ENCODE results near the gene ZNF620. TPM values are rescaled to one million over a fixed set of nuclear protein-coding genes. Genes with fewer than 3 reads are reported as not detected.
"Not testable (repeated sequence)": the region's sequence is repeated elsewhere in the genome, so short reads cannot be mapped to it uniquely, and the experiment has no call there.

Gene ZNF620
- total RNA-seq, 1 donor from 2014 or later, result 2.3 TPM

- Mint-ChIP-seq H3K27ac (ENCODE audit: unreplicated experiment) (peak overlapping the region; percentile 42), H3K27me3 (ENCODE audit: low read depth) (no peaks in the 10 kb centered on the region), H3K9me3 (ENCODE audit: low read depth) (no peaks in the 10 kb centered on the region), H3K36me3 (ENCODE audit: low read depth) (peaks cover 39% of the 10 kb centered on the region), H3K4me1 (ENCODE audit: low read depth) (peaks cover 26% of the 10 kb centered on the region), H3K4me3 (ENCODE audit: unreplicated experiment) (no peak overlapping the region)
- no peak for TF ChIP-seq CTCF (IDR thresholded peaks at IDR 0.05)
- DNase-seq (ENCODE audit: low spot score), result no peak
These were observed 44.7 kb upstream of the ZNF620 start for GRCh38 chr3:40461161-40461560.

- H3K4me1 Mint-ChIP-seq (ENCODE audit: low read depth), result peaks cover 18% of the 10 kb centered on the region
- not testable (repeated sequence) for H3K9me3 Mint-ChIP-seq (ENCODE audit: low read depth); H3K4me3 Mint-ChIP-seq (ENCODE audit: unreplicated experiment); H3K27ac Mint-ChIP-seq (ENCODE audit: unreplicated experiment); H3K27me3 Mint-ChIP-seq (ENCODE audit: low read depth); DNase-seq (ENCODE audit: low spot score)
- H3K36me3 Mint-ChIP-seq (ENCODE audit: low read depth), result peaks cover 36% of the 10 kb centered on the region
These were observed 43.0 kb upstream of the ZNF620 start for GRCh38 chr3:40462838-40463237.

GRCh38 chr3:40463579-40463978 is 42.3 kb upstream of the ZNF620 start:
- Mint-ChIP-seq H3K36me3 (ENCODE audit: low read depth) (peaks cover 29% of the 10 kb centered on the region), H3K4me1 (ENCODE audit: low read depth) (peaks cover 11% of the 10 kb centered on the region), H3K9me3 (ENCODE audit: low read depth) (no peaks in the 10 kb centered on the region), H3K4me3 (ENCODE audit: unreplicated experiment) (no peak overlapping the region), H3K27me3 (ENCODE audit: low read depth) (no peaks in the 10 kb centered on the region), H3K27ac (ENCODE audit: unreplicated experiment) (no peak overlapping the region)
- DNase-seq (ENCODE audit: low spot score), result no peak
- TF ChIP-seq CTCF (IDR thresholded peaks at IDR 0.05), result no peak

- Mint-ChIP-seq H3K4me1 (ENCODE audit: low read depth) (peaks cover 3% of the 10 kb centered on the region), H3K36me3 (ENCODE audit: low read depth) (peaks cover 26% of the 10 kb centered on the region), H3K27me3 (ENCODE audit: low read depth) (no peaks in the 10 kb centered on the region), H3K27ac (ENCODE audit: unreplicated experiment) (peak overlapping the region; percentile 30), H3K4me3 (ENCODE audit: unreplicated experiment) (no peak overlapping the region), H3K9me3 (ENCODE audit: low read depth) (no peaks in the 10 kb centered on the region)
- DNase-seq (ENCODE audit: low spot score), result no peak
- TF ChIP-seq CTCF (IDR thresholded peaks at IDR 0.05), result no peak
These were observed 41.3 kb upstream of the ZNF620 start for GRCh38 chr3:40464339-40465110.

GRCh38 chr3:40465111-40465407 is 40.8 kb upstream of the ZNF620 start:
- Mint-ChIP-seq H3K4me3 (ENCODE audit: unreplicated experiment) (no peak overlapping the region), H3K9me3 (ENCODE audit: low read depth) (no peaks in the 10 kb centered on the region), H3K36me3 (ENCODE audit: low read depth) (peaks cover 26% of the 10 kb centered on the region), H3K4me1 (ENCODE audit: low read depth) (peaks cover 3% of the 10 kb centered on the region), H3K27me3 (ENCODE audit: low read depth) (no peaks in the 10 kb centered on the region), H3K27ac (ENCODE audit: unreplicated experiment) (peak overlapping the region; percentile 30)
- TF ChIP-seq CTCF (IDR thresholded peaks at IDR 0.05), result no peak
- DNase-seq (ENCODE audit: low spot score), result no peak

- Mint-ChIP-seq H3K9me3 (ENCODE audit: low read depth) (no peaks in the 10 kb centered on the region), H3K27ac (ENCODE audit: unreplicated experiment) (no peak overlapping the region)
These were observed 40.4 kb upstream of the ZNF620 start for GRCh38 chr3:40465456-40465855.

More at GRCh38 chr3:40465456-40465855, 40.4 kb upstream of the ZNF620 start:
- no peak for DNase-seq (ENCODE audit: low spot score)
- Mint-ChIP-seq H3K27me3 (ENCODE audit: low read depth) (no peaks in the 10 kb centered on the region), H3K4me3 (ENCODE audit: unreplicated experiment) (no peak overlapping the region), H3K36me3 (ENCODE audit: low read depth) (peaks cover 23% of the 10 kb centered on the region), H3K4me1 (ENCODE audit: low read depth) (peaks cover under 1% of the 10 kb centered on the region)
- TF ChIP-seq CTCF (IDR thresholded peaks at IDR 0.05), result no peak

Data from chondrocyte (in vitro differentiated cells).